Measurements from ENCODE around the gene ABHD12B. TPM values are rescaled to one million over a fixed set of nuclear protein-coding genes. Genes with fewer than 3 reads are reported as not detected.

The ABHD12B gene
- total RNA-seq, 1 donor from 2014 or later, result not detected

- no peak for DNase-seq (ENCODE audit: low read depth, low spot score)
These were observed 33.9 kb upstream of the ABHD12B start for GRCh38 chr14:50837850-50838470.

GRCh38 chr14:50839048-50839447, 32.8 kb upstream of the ABHD12B start:
- no peak for DNase-seq (ENCODE audit: low read depth, low spot score)

GRCh38 chr14:50839691-50840090, 32.2 kb upstream of the ABHD12B start:
- DNase-seq (ENCODE audit: low read depth, low spot score), result no peak

- DNase-seq (ENCODE audit: low read depth, low spot score), result no peak
These were observed 27.5 kb upstream of the ABHD12B start for GRCh38 chr14:50844391-50844790.

GRCh38 chr14:50845166-50845565, 26.7 kb upstream of the ABHD12B start:
- DNase-seq (ENCODE audit: low read depth, low spot score), result no peak

GRCh38 chr14:50846226-50846880, 25.5 kb upstream of the ABHD12B start:
- no peak for DNase-seq (ENCODE audit: low read depth, low spot score)

GRCh38 chr14:50853891-50854290, 18.0 kb upstream of the ABHD12B start:
- DNase-seq (ENCODE audit: low read depth, low spot score), result no peak

GRCh38 chr14:50854521-50854920, 17.3 kb upstream of the ABHD12B start:
- no peak for DNase-seq (ENCODE audit: low read depth, low spot score)

GRCh38 chr14:50855558-50855957, 16.3 kb upstream of the ABHD12B start:
- DNase-seq (ENCODE audit: low read depth, low spot score), result no peak

- no peak for DNase-seq (ENCODE audit: low read depth, low spot score)
These were observed 15.2 kb upstream of the ABHD12B start for GRCh38 chr14:50856660-50857059.

GRCh38 chr14:50859296-50859624, 12.6 kb upstream of the ABHD12B start:
- DNase-seq (ENCODE audit: low read depth, low spot score), result no peak

- peak; percentile 66 for DNase-seq (ENCODE audit: low read depth, low spot score)
These were observed 11.3 kb upstream of the ABHD12B start for GRCh38 chr14:50860478-50861086.

- no peak for DNase-seq (ENCODE audit: low read depth, low spot score)
These were observed 9.8 kb upstream of the ABHD12B start for GRCh38 chr14:50862036-50862570.

GRCh38 chr14:50864237-50864636, 7.6 kb upstream of the ABHD12B start:
- DNase-seq (ENCODE audit: low read depth, low spot score), result no peak

- no peak for DNase-seq (ENCODE audit: low read depth, low spot score)
These were observed 6.9 kb upstream of the ABHD12B start for GRCh38 chr14:50864946-50865345.

- DNase-seq (ENCODE audit: low read depth, low spot score), result no peak
These were observed 6.3 kb upstream of the ABHD12B start for GRCh38 chr14:50865391-50866076.

GRCh38 chr14:50871228-50871627, 625 bp upstream of the ABHD12B start:
- no peak for DNase-seq (ENCODE audit: low read depth, low spot score)

GRCh38 chr14:50874757-50875156, 2.9 kb downstream of the ABHD12B start:
- DNase-seq (ENCODE audit: low read depth, low spot score), result no peak

GRCh38 chr14:50875359-50876070, 3.7 kb downstream of the ABHD12B start:
- DNase-seq (ENCODE audit: low read depth, low spot score), result no peak

GRCh38 chr14:50882932-50883826, 11.3 kb downstream of the ABHD12B start:
- DNase-seq (ENCODE audit: low read depth, low spot score), result no peak

GRCh38 chr14:50883827-50884197, 12.0 kb downstream of the ABHD12B start:
- no peak for DNase-seq (ENCODE audit: low read depth, low spot score)
